GM06990 (cell line): ENCODE data around the gene MFAP3L.

Experiments
- DNase-seq: peaks from one replicate; pipeline ENCODE4 v3.0.0-alpha.2; 2011; ENCODE audit not compliant: insufficient read length; ENCODE audit errors: extremely low read depth
- H3K27me3 ChIP-seq: replicated peaks from 2 replicates; pipeline ENCODE4 v1.6.0; 2011; ENCODE audit warnings: low read length; ENCODE audit not compliant: control insufficient read depth, insufficient read depth
- H3K36me3 ChIP-seq: 2 replicates; pipeline ENCODE4 v1.5.1; 2011; ENCODE audit warnings: low read length; ENCODE audit not compliant: control insufficient read depth, insufficient read depth
- H3K4me3 ChIP-seq: replicated peaks from 2 replicates; pipeline ENCODE4 v1.5.1; 2011; ENCODE audit warnings: low read depth, mild to moderate bottlenecking, control low read depth, low read length
- CTCF ChIP-seq: IDR thresholded peaks from 2 replicates; pipeline ENCODE4 v1.5.1; 2011; ENCODE audit warnings: low read length, control low read depth, mild to moderate bottlenecking, inconsistent platforms; ENCODE audit not compliant: insufficient read depth, poor library complexity, severe bottlenecking

MFAP3L gene

GRCh38 chr4:170040031-170040680 lies 14.0 kb upstream of the MFAP3L start:
- no peak overlapping the region for H3K4me3 ChIP-seq
- DNase-seq = no peak
- H3K36me3 ChIP-seq = no peaks in the 10 kb centered on the region
- TF ChIP-seq CTCF = no peak
- no peaks in the 10 kb centered on the region for H3K27me3 ChIP-seq

- no peaks in the 10 kb centered on the region for H3K27me3 ChIP-seq
- H3K36me3 ChIP-seq = no peaks in the 10 kb centered on the region
- no peak for TF ChIP-seq CTCF
- no peak overlapping the region for H3K4me3 ChIP-seq
- no peak for DNase-seq
Measured at GRCh38 chr4:170038769-170039168, 12.6 kb upstream of the MFAP3L start.

GRCh38 chr4:170038232-170038631 lies 12.0 kb upstream of the MFAP3L start:
- DNase-seq = no peak
- TF ChIP-seq CTCF = no peak
- no peaks in the 10 kb centered on the region for H3K27me3 ChIP-seq
- no peaks in the 10 kb centered on the region for H3K36me3 ChIP-seq
- H3K4me3 ChIP-seq = no peak overlapping the region

GRCh38 chr4:170037481-170037880 lies 11.3 kb upstream of the MFAP3L start:
- no peak for TF ChIP-seq CTCF
- Histone ChIP-seq H3K27me3 (no peaks in the 10 kb centered on the region), H3K4me3 (no peak overlapping the region), H3K36me3 (no peaks in the 10 kb centered on the region)
- no peak for DNase-seq

GRCh38 chr4:170035845-170036244 lies 9.7 kb upstream of the MFAP3L start:
- TF ChIP-seq CTCF = no peak
- Histone ChIP-seq H3K36me3 (no peaks in the 10 kb centered on the region), H3K27me3 (no peaks in the 10 kb centered on the region), H3K4me3 (no peak overlapping the region)
- no peak for DNase-seq

- no peak for TF ChIP-seq CTCF
- no peaks in the 10 kb centered on the region for H3K27me3 ChIP-seq
- H3K4me3 ChIP-seq = no peak overlapping the region
- DNase-seq = no peak
- no peaks in the 10 kb centered on the region for H3K36me3 ChIP-seq
Measured at GRCh38 chr4:170035231-170035630, 9.0 kb upstream of the MFAP3L start.
